Vagina (tissue), 2 donors: ENCODE measurements around the gene IFNG-AS1.

Source experiments
- CTCF ChIP-seq, 3 experiments: fragments of 450-650 bp in 2 of 3; fragments of 200-600 bp in 1 of 3; sonication (generic) in 1 of 3; IDR thresholded peaks; one replicate each; pipeline ENCODE4 v1.5.1; 2017 to 2019; ENCODE audit warnings: antibody characterized with exemption in 3 of 3, mild to moderate bottlenecking in 2 of 3, moderate library complexity in 2 of 3
- POLR2A ChIP-seq, 2 donors: fragments of 450-650 bp; IDR thresholded peaks; one replicate each; pipeline ENCODE4 v1.6.1; 2017; ENCODE audit warnings: antibody characterized with exemption in 2 of 2, mild to moderate bottlenecking in 2 of 2, moderate library complexity in 2 of 2

GRCh38 chr12:68038650-68039049 lies 49.4 kb downstream of the IFNG-AS1 start:
- TF ChIP-seq CTCF (IDR thresholded peaks at IDR 0.05) (no peak), POLR2A (IDR thresholded peaks at IDR 0.05) (no peak)
